Neural cell (in vitro differentiated cells): ENCODE results near the gene ADAT1. TPM values are rescaled to one million over a fixed set of nuclear protein-coding genes. Genes with fewer than 3 reads are reported as not detected.

Experiments
- H2AFZ ChIP-seq: fragments of 200-600, 300-800 bp; sonication (generic), shearing (Covaris generic); 2 replicates; pipeline ENCODE4 v1.6.0; 2014; ENCODE audit warnings: low read depth, mild to moderate bottlenecking, antibody characterized with exemption, low read length, moderate library complexity
- H3F3A ChIP-seq: fragments of 200-600 bp; shearing (Covaris generic); 2 replicates; pipeline ENCODE4 v1.6.1; 2016; ENCODE audit warnings: mild to moderate bottlenecking, moderate library complexity, mixed read lengths, antibody characterized with exemption, low read length; ENCODE audit not compliant: insufficient read depth, poor library complexity, severe bottlenecking
- H3K27ac ChIP-seq: fragments of 200-600, 300-800 bp; sonication (generic), shearing (Covaris generic); 2 replicates; pipeline ENCODE4 v1.5.1; 2014; ENCODE audit warnings: mild to moderate bottlenecking, low read length, moderate library complexity
- H3K27me3 ChIP-seq: fragments of 300-800, 200-600 bp; sonication (generic), shearing (Covaris generic); 2 replicates; pipeline ENCODE4 v1.6.0; 2014; ENCODE audit warnings: mild to moderate bottlenecking, low read depth, low read length, moderate library complexity; ENCODE audit not compliant: insufficient read depth
- H3K36me3 ChIP-seq: fragments of 300-800, 200-600 bp; sonication (generic), shearing (Covaris generic); 2 replicates; pipeline ENCODE4 v1.5.1; 2014; ENCODE audit warnings: mild to moderate bottlenecking, antibody characterized with exemption, low read length, moderate library complexity; ENCODE audit not compliant: insufficient read depth
- H3K4me2 ChIP-seq: fragments of 300-800, 200-600 bp; sonication (generic), shearing (Covaris generic); 2 replicates; pipeline ENCODE4 v1.6.0; 2014; ENCODE audit warnings: mild to moderate bottlenecking, low read length
- H3K4me3 ChIP-seq: fragments of 300-800, 200-600 bp; sonication (generic), shearing (Covaris generic); 2 replicates; pipeline ENCODE4 v1.5.1; 2014; ENCODE audit warnings: mild to moderate bottlenecking, low read length, moderate library complexity
- H3K79me2 ChIP-seq: fragments of 200-600 bp; shearing (Covaris generic); replicated peaks from 2 replicates; pipeline ENCODE4 v1.6.0; 2014; ENCODE audit warnings: mild to moderate bottlenecking, low read length, moderate library complexity; ENCODE audit not compliant: insufficient read depth
- H3K9ac ChIP-seq: fragments of 300-800, 200-600 bp; sonication (generic), shearing (Covaris generic); 2 replicates; pipeline ENCODE4 v1.6.1; 2016; ENCODE audit warnings: mild to moderate bottlenecking, low read length, mixed read lengths
- H3K9me2 ChIP-seq: fragments of 200-600 bp; shearing (Covaris generic); 2 replicates; pipeline ENCODE4 v1.6.1; 2016; ENCODE audit warnings: mild to moderate bottlenecking, low read length, mixed read lengths; ENCODE audit not compliant: insufficient read depth
- H3K9me3 ChIP-seq: fragments of 200-600, 300-800 bp; sonication (generic), shearing (Covaris generic); 2 replicates; pipeline ENCODE4 v1.6.1; 2016; ENCODE audit warnings: mild to moderate bottlenecking, mixed run types, low read length, moderate library complexity, mixed read lengths
- H4K20me1 ChIP-seq: fragments of 200-600 bp; shearing (Covaris generic); 2 replicates; pipeline ENCODE4 v1.6.1; 2016; ENCODE audit warnings: mild to moderate bottlenecking, mixed run types; ENCODE audit not compliant: insufficient read depth
- CTCF ChIP-seq: fragments of 450-650 bp; IDR thresholded peaks from 2 replicates; pipeline ENCODE4 v1.5.1; 2014; ENCODE audit warnings: antibody characterized with exemption, mild to moderate bottlenecking, moderate library complexity; ENCODE audit not compliant: poor library complexity, severe bottlenecking
- EP300 ChIP-seq: fragments of 450-650 bp; conservative IDR thresholded peaks from 2 replicates; pipeline ENCODE4 v1.6.1; 2014; ENCODE audit warnings: antibody characterized with exemption, mild to moderate bottlenecking, moderate library complexity; ENCODE audit not compliant: poor library complexity, severe bottlenecking
- EZH2 ChIP-seq: fragments of 200-600, 300-800 bp; shearing (Covaris generic), sonication (generic); IDR thresholded peaks from 2 replicates; pipeline ENCODE4 v1.6.1; 2014; ENCODE audit warnings: antibody characterized with exemption, low read length, borderline replicate concordance, mild to moderate bottlenecking; ENCODE audit not compliant: insufficient read depth, poor library complexity, severe bottlenecking
- MXI1 ChIP-seq: fragments of 450-650 bp; conservative IDR thresholded peaks from 2 replicates; pipeline ENCODE4 v1.6.1; 2014; ENCODE audit warnings: antibody characterized with exemption, mild to moderate bottlenecking; ENCODE audit not compliant: poor library complexity, severe bottlenecking
- POLR2AphosphoS5 ChIP-seq: IDR thresholded peaks from 2 replicates; pipeline ENCODE4 v1.6.1; 2012
- RAD21 ChIP-seq: fragments of 450-650 bp; conservative IDR thresholded peaks from 2 replicates; pipeline ENCODE4 v1.6.1; 2014; ENCODE audit warnings: antibody characterized with exemption, mild to moderate bottlenecking, moderate library complexity
- REST ChIP-seq: IDR thresholded peaks from 2 replicates; pipeline ENCODE4 v1.6.1; 2012; ENCODE audit warnings: borderline replicate concordance
- SMC3 ChIP-seq: fragments of 450-650 bp; conservative IDR thresholded peaks from 2 replicates; pipeline ENCODE4 v1.6.1; 2014; ENCODE audit warnings: antibody characterized with exemption, mild to moderate bottlenecking, moderate library complexity; ENCODE audit not compliant: poor library complexity
- TAF1 ChIP-seq: IDR thresholded peaks from 2 replicates; pipeline ENCODE4 v1.6.1; 2012; ENCODE audit warnings: low read depth
- polyA plus RNA-seq: library from polyadenylated mRNA; depleted of rRNA; stranded (reverse); fragments of >200 nt; gene quantifications from 2 replicates; pipeline ENCODE4 v1.2.3, GENCODE V29; 2014

The ADAT1 gene
- polyA plus RNA-seq, 1 donor from 2014 or later, result 62.8 TPM

- Histone ChIP-seq H4K20me1 (no peaks in the 10 kb centered on the region), H3K9me2 (no peaks in the 10 kb centered on the region), H3K4me2 (no peak overlapping the region), H3K79me2 (no peaks in the 10 kb centered on the region), H2AFZ (no peak overlapping the region), H3F3A (no peaks in the 10 kb centered on the region), H3K27ac (no peak overlapping the region), H3K27me3 (no peaks in the 10 kb centered on the region), H3K9ac (no peak overlapping the region), H3K36me3 (peaks cover 5% of the 10 kb centered on the region), H3K4me3 (no peak overlapping the region), H3K9me3 (no peaks in the 10 kb centered on the region)
- TF ChIP-seq TAF1, result no peak
- no peak for TF ChIP-seq MXI1
- no peak for TF ChIP-seq SMC3
- no peak for TF ChIP-seq EZH2
- no peak for TF ChIP-seq RAD21
- TF ChIP-seq CTCF, result no peak
- no peak for TF ChIP-seq POLR2AphosphoS5
These were observed 31.9 kb downstream of the ADAT1 start for GRCh38 chr16:75590920-75591843.

DNA sequence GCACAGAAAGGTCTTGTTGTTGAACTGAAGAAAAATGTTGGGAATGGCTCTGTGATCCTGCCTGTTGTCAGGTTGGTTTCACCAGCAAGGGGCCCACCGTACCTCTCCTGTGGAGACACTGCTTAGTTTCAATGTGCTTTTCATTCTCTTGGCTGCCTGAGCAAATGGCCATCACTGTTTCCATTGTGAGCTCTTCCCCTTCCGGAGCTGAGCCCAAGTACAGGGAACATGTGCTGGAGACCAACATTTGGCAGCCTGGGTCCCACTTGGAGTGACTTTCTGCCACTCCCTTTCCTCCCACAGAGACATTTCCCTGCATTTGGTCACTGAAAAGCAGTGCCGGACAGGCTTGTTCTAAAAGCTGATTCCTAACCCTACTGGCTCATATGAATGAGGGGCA, 33.8 kb downstream of the ADAT1 start:
- TF ChIP-seq EP300, result no peak
- TF ChIP-seq RAD21, result no peak
- TF ChIP-seq CTCF, result no peak
- no peak for TF ChIP-seq SMC3
- TF ChIP-seq TAF1, result no peak
- TF ChIP-seq EZH2, result no peak
- no peak for TF ChIP-seq MXI1
- no peak for TF ChIP-seq REST
- TF ChIP-seq POLR2AphosphoS5, result no peak
- Histone ChIP-seq H3K4me3 (no peak overlapping the region), H3K27ac (no peak overlapping the region), H3F3A (no peaks in the 10 kb centered on the region), H4K20me1 (no peaks in the 10 kb centered on the region), H3K9me2 (no peaks in the 10 kb centered on the region), H3K9ac (no peak overlapping the region), H3K36me3 (peaks cover 5% of the 10 kb centered on the region), H3K9me3 (no peaks in the 10 kb centered on the region), H3K4me2 (no peak overlapping the region), H2AFZ (no peak overlapping the region), H3K79me2 (no peaks in the 10 kb centered on the region), H3K27me3 (no peaks in the 10 kb centered on the region)
